K562 (cell line): Measurements from ENCODE around the gene PDCD11. TPM values are rescaled to one million over a fixed set of nuclear protein-coding genes. Genes with fewer than 3 reads are reported as not detected.

Experiments used
- ATAC-seq: fragments of 200-7000 bp; cut with Tn5 transposase; 3 replicates; pipeline ENCODE4 v1.9.1; 2020; ENCODE audit warnings: moderate library complexity
- BruUV-seq: library from RNA; stranded (reverse); fragments of 400-500 nt; replicated peaks from 2 replicates; lab custom pipeline; 2021; lab: Mats Ljungman, UMichigan
- CTCF ChIA-PET: fragments of 300-600 bp; formaldehyde crosslinking; extraction: SDS; loops from one replicate; lab custom pipeline; 2021; ENCODE audit warnings: low intra/inter-chr PET ratio; lab: Yijun Ruan, JAX
- POLR2A ChIA-PET: fragments of 300-600, 350-650 bp; sonication (Branson Sonifier 250); formaldehyde crosslinking; extraction: SDS; loops from one replicate; lab custom pipeline; 2021; ENCODE audit warnings: antibody characterized with exemption, inconsistent platforms; lab: Yijun Ruan, JAX
- DNase-seq, 4 experiments: peaks; one replicate each; pipeline versions ENCODE4 v3.0.0 to v3.0.0-alpha.2; 2011 to 2018; ENCODE audit warnings: low spot score in 3 of 4, mixed read lengths in 3 of 4; ENCODE audit errors: extremely low read depth in 1 of 4
- FAIRE-seq: peaks from 2 replicates; lab custom pipeline; 2011; peaks lifted over from hg19 to GRCh38; lab: Jason Lieb, UNC
- H2AFZ ChIP-seq: 2 replicates; pipeline ENCODE4 v1.6.0; 2011; ENCODE audit warnings: low read depth, low read length, control low read depth, inconsistent platforms
- H3K27ac ChIP-seq: fragments of 200-600 bp; 3 replicates; pipeline ENCODE4 v1.8.0; 2011; ENCODE audit warnings: low read depth, mild to moderate bottlenecking, control low read depth, inconsistent platforms, low read length, moderate library complexity, mixed read lengths; ENCODE audit errors: extremely low read depth
- H3K27me3 ChIP-seq, 2 experiments: fragments of 300-600 bp in 1 of 2; 2 replicates in 1 of 2; 3 replicates in 1 of 2; pipeline versions ENCODE4 v1.6.0 to v1.8.0; 2011; ENCODE audit warnings: inconsistent platforms in 2 of 2, low read length in 2 of 2, mild to moderate bottlenecking in 1 of 2, mixed read lengths in 1 of 2, moderate library complexity in 1 of 2; ENCODE audit not compliant: control insufficient read depth in 2 of 2, insufficient read depth in 2 of 2
- H3K36me3 ChIP-seq: fragments of 300-600 bp; 3 replicates; pipeline ENCODE4 v1.8.0; 2011; ENCODE audit warnings: mild to moderate bottlenecking, low read length, inconsistent platforms; ENCODE audit not compliant: control insufficient read depth, insufficient read depth
- H3K4me1 ChIP-seq, 2 experiments: fragments of 200-600 bp in 1 of 2; replicated peaks in 1 of 2; 2 replicates in 1 of 2; 3 replicates in 1 of 2; pipeline versions ENCODE4 v1.5.1 to v1.8.0; 2011; ENCODE audit warnings: inconsistent platforms in 2 of 2, low read length in 2 of 2, mild to moderate bottlenecking in 1 of 2, mixed read lengths in 1 of 2, moderate library complexity in 1 of 2; ENCODE audit not compliant: control insufficient read depth in 2 of 2, insufficient read depth in 2 of 2
- H3K4me2 ChIP-seq: 2 replicates; pipeline ENCODE4 v1.6.1; 2011; ENCODE audit warnings: low read length, control low read depth, inconsistent platforms, mixed read lengths; ENCODE audit not compliant: insufficient read depth
- H3K4me3 ChIP-seq: fragments of 200-600 bp; sonication (generic), shearing (Covaris generic); 2 replicates; pipeline ENCODE4 v1.5.1; 2016; ENCODE audit warnings: control low read depth, inconsistent platforms
- H3K79me2 ChIP-seq: fragments of 200-600 bp; 3 replicates; pipeline ENCODE4 v1.8.0; 2011; ENCODE audit warnings: low read length, inconsistent platforms; ENCODE audit not compliant: control insufficient read depth, insufficient read depth
- H3K9ac ChIP-seq, 2 experiments: 2 replicates each; pipeline versions ENCODE4 v1.6.0 to v1.6.1; 2011; ENCODE audit warnings: low read depth in 2 of 2, low read length in 2 of 2, control low read depth in 1 of 2, inconsistent platforms in 1 of 2, mild to moderate bottlenecking in 1 of 2, mixed read lengths in 1 of 2; ENCODE audit not compliant: insufficient read depth in 1 of 2
- H3K9me1 ChIP-seq: one replicate; pipeline ENCODE4 v1.6.0; 2011; ENCODE audit warnings: inconsistent platforms, mild to moderate bottlenecking, low read length, moderate library complexity; ENCODE audit not compliant: control insufficient read depth, insufficient read depth
- H3K9me3 ChIP-seq: replicated peaks from 2 replicates; pipeline ENCODE4 v1.5.1; 2011; ENCODE audit warnings: low read depth, low read length, inconsistent platforms; ENCODE audit not compliant: control insufficient read depth, insufficient read depth
- H4K20me1 ChIP-seq: replicated peaks from 2 replicates; pipeline ENCODE4 v1.6.1; 2011; ENCODE audit warnings: low read length, inconsistent platforms, mixed read lengths; ENCODE audit not compliant: control insufficient read depth, insufficient read depth
- EHMT2 ChIP-seq: fragments of 450-650 bp; IDR thresholded peaks from 2 replicates; pipeline ENCODE4 v1.6.1; 2018; ENCODE audit warnings: antibody characterized with exemption
- PHB ChIP-seq: fragments of 250-450 bp; sonication (Bioruptor Pico); IDR thresholded peaks from 2 replicates; pipeline ENCODE4 v1.5.0; 2021
- WGBS: fragments of 100-300 bp; shearing (Covaris generic); methylation state at CpG from one replicate; pipeline ENCODE4 v1.1.6; 2016; ENCODE audit warnings: low coverage, mixed read lengths; ENCODE audit not compliant: insufficient coverage; ENCODE audit errors: missing lambda C conversion rate; 5-methylcytosine and 5-hydroxymethylcytosine counted together
- in situ Hi-C: fragments of 300-500 bp; cut with MboI; formaldehyde crosslinking; loops from 4 replicates; pipeline ENCODE4 v1.15.0; 2018; ENCODE audit warnings: inconsistent platforms, mixed read lengths
- intact Hi-C: fragments of 100-400 bp; cut with micrococcal nuclease; formaldehyde crosslinking; loops from 2 replicates; pipeline ENCODE4 v1.14.2; 2022
- polyA plus RNA-seq, 8 experiments: library from polyadenylated mRNA; depleted of rRNA in 4 of 8; stranded (reverse) in 5 of 8; unstranded in 3 of 8; fragments of >200 nt; fragmentation: Nextera tagmentation in 2 of 8; fragmentation: Illumina TruSeq in 1 of 8; extraction: Ambion mirVana in 2 of 8; extraction: Trizol in 1 of 8; gene quantifications; 2 replicates each; pipeline versions ENCODE4 v1.2.1 to v1.2.3, GENCODE V29; 2011 to 2014; ENCODE audit warnings: inconsistent platforms in 1 of 8, missing spikeins in 1 of 8
- total RNA-seq, 7 experiments: library from RNA; depleted of rRNA in 6 of 7; stranded (reverse); fragments of >200 nt in 6 of 7; fragmentation: Illumina TruSeq in 2 of 7; extraction: Trizol in 2 of 7; gene quantifications; 2 replicates each; pipeline versions ENCODE4 v1.2.1 to v1.2.3, GENCODE V29; 2011 to 2021; ENCODE audit warnings: low replicate concordance in 1 of 7
- TF ChIP-seq, protein P1 (sequence below): fragments of 450-650 bp; formaldehyde crosslinking; IDR thresholded peaks from 2 replicates; pipeline ENCODE4 v1.4.0; 2020; ENCODE audit warnings: mild to moderate bottlenecking
- TF ChIP-seq, protein P2 (sequence below): fragments of 450-650 bp; IDR thresholded peaks from 2 replicates; pipeline ENCODE4 v1.6.1; 2016
- TF ChIP-seq, protein P3 (sequence below): sonication (generic); formaldehyde crosslinking; IDR thresholded peaks from 2 replicates; pipeline ENCODE4 v1.8.1; 2023; ENCODE audit warnings: mild to moderate bottlenecking, missing genetic modification reagents

PDCD11 gene
- total and polyA plus RNA-seq, 9 of the 15 experiments (the other 6 are each of a cell fraction or from before 2014, with no cell fraction given) = 14.8 to 73.8 (median 50.0) TPM

DNA sequence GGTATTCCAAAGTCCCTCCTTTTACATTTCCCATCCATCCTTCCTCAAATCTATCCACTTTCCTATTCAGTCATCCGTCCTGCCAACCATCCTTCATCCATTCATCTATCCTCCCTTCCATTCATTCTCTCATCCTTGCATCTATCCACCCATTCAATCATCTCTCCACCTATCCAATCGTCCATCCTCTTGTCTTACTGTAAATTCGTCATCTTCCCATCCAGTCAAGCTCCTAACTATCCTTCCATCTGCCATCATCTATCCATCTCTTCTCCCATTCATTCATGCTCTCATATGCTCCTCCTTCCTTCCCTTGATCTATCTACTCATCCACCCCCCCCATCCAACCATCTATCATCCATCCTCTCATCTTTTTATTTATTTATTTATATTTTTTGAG, 77.7 kb downstream of the PDCD11 start:
- H3K4me1 ChIP-seq = peaks cover 10 to 19% of the 10 kb centered on the region in 2 experiments; a peak in 3 of 5 replicates
- FAIRE-seq = no peak

DNA sequence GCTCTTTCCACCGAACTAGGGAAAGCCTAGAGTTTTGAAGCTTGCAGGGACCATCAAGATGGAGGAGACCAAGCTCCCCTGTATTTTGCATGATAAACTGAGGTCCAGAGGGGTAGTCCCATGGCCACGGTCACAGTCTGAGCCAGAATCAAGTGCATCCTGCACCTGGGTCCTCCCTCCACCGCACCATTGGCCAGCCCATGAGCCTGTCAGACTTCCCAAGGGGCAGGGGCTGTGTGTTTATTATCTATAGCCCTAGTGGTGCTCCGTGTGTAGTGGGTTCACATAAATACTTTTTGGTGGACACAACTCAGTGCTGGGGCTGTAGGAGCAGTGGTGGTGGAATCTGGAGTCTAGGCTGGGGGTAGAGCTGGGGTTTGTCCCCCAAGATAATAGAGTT, 79.0 kb downstream of the PDCD11 start:
- in situ Hi-C loops = loop anchor here (5.0 kb wide), 1 partner anchor 63 kb away; no protein-coding TSS in a partner anchor

More for the DNA sequence above, 77.7 kb downstream of the PDCD11 start:
- no peaks in the 10 kb centered on the region for H3K9me3 ChIP-seq
- H3K4me2 ChIP-seq = no peak overlapping the region
- intact Hi-C loops (no loop called here), in situ Hi-C loops (no loop called here)
- H3K4me3 ChIP-seq = no peak overlapping the region
- no TSS peak for BruUV-seq
- ChIA-PET POLR2A (no interaction called here), CTCF (no interaction called here)
- H3K27me3 ChIP-seq = peaks cover 0 to 7% of the 10 kb centered on the region in 2 experiments; a peak in 1 of 5 replicates
- H2AFZ ChIP-seq = no peak overlapping the region
- no peaks in the 10 kb centered on the region for H3K9me1 ChIP-seq
- H3K79me2 ChIP-seq = no peaks in the 10 kb centered on the region
- ATAC-seq (no peak), DNase-seq (no peak)
- no peaks in the 10 kb centered on the region for H3K36me3 ChIP-seq
- TF ChIP-seq PHB (no peak), EHMT2 (0 out of 2 replicates have a peak, but pooled peaks have one; percentile 10)
- TF ChIP-seq, protein P1, sequence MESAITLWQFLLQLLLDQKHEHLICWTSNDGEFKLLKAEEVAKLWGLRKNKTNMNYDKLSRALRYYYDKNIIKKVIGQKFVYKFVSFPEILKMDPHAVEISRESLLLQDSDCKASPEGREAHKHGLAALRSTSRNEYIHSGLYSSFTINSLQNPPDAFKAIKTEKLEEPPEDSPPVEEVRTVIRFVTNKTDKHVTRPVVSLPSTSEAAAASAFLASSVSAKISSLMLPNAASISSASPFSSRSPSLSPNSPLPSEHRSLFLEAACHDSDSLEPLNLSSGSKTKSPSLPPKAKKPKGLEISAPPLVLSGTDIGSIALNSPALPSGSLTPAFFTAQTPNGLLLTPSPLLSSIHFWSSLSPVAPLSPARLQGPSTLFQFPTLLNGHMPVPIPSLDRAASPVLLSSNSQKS = no peak
- no peaks in the 10 kb centered on the region; the same call in 1 of the 2 replicates for H4K20me1 ChIP-seq
- H3K27ac ChIP-seq = no peak overlapping the region
- WGBS = 19% methylated on average over 3 of the region's 3 CpGs
- no peak overlapping the region for H3K9ac ChIP-seq

More for the DNA sequence above, 79.0 kb downstream of the PDCD11 start:
- Histone ChIP-seq H4K20me1 (no peaks in the 10 kb centered on the region; the same call in 1 of the 2 replicates), H2AFZ (no peak overlapping the region), H3K9me1 (no peaks in the 10 kb centered on the region), H3K4me1 (peaks cover 10 to 22% of the 10 kb centered on the region in 2 experiments; a peak in 3 of 5 replicates), H3K9me3 (no peaks in the 10 kb centered on the region), H3K79me2 (no peaks in the 10 kb centered on the region), H3K9ac (peak overlapping the region in 1 of 2 experiments; percentile 5; a peak in 1 of 4 replicates)
- no TSS peak for BruUV-seq
- 0 out of 3 replicates have a peak, but pooled peaks have one; percentile 17 for ATAC-seq
- DNase-seq = no peak
- ChIA-PET CTCF (no interaction called here), POLR2A (no interaction called here)
- 10% methylated on average over 1 of the region's 4 CpGs for WGBS
- FAIRE-seq = peak; percentile 6
- intact Hi-C loops = no loop called here
- TF ChIP-seq, protein P2, sequence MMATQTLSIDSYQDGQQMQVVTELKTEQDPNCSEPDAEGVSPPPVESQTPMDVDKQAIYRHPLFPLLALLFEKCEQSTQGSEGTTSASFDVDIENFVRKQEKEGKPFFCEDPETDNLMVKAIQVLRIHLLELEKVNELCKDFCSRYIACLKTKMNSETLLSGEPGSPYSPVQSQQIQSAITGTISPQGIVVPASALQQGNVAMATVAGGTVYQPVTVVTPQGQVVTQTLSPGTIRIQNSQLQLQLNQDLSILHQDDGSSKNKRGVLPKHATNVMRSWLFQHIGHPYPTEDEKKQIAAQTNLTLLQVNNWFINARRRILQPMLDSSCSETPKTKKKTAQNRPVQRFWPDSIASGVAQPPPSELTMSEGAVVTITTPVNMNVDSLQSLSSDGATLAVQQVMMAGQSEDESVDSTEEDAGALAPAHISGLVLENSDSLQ = peak; percentile 52; the same call in 1 of the 2 replicates
- TF ChIP-seq, protein P3, sequence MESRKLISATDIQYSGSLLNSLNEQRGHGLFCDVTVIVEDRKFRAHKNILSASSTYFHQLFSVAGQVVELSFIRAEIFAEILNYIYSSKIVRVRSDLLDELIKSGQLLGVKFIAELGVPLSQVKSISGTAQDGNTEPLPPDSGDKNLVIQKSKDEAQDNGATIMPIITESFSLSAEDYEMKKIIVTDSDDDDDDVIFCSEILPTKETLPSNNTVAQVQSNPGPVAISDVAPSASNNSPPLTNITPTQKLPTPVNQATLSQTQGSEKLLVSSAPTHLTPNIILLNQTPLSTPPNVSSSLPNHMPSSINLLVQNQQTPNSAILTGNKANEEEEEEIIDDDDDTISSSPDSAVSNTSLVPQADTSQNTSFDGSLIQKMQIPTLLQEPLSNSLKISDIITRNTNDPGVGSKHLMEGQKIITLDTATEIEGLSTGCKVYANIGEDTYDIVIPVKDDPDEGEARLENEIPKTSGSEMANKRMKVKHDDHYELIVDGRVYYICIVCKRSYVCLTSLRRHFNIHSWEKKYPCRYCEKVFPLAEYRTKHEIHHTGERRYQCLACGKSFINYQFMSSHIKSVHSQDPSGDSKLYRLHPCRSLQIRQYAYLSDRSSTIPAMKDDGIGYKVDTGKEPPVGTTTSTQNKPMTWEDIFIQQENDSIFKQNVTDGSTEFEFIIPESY (CRISPR knock-in tag) = no peak
- TF ChIP-seq, all 486 proteins: peak for 1
- Histone ChIP-seq H3K27me3 (no peaks in the 10 kb centered on the region), H3K4me3 (no peak overlapping the region), H3K27ac (no peak overlapping the region), H3K36me3 (no peaks in the 10 kb centered on the region), H3K4me2 (no peak overlapping the region)
